ENCODE results near the gene CREB3L2. TPM values are rescaled to one million over a fixed set of nuclear protein-coding genes. Genes with fewer than 3 reads are reported as not detected.

CREB3L2 gene
- total RNA-seq, 4 donors from 2014 or later = 33.1 to 59.1 (median 43.3) TPM

GRCh38 chr7:137847568-137848050 is 154.3 kb downstream of the CREB3L2 start:
- peaks cover 0 to 17% (median 7%) of the 10 kb centered on the region in 3 donors for H3K4me1 ChIP-seq
- peaks cover 46% of the 10 kb centered on the region for H3K27me3 ChIP-seq
- H3K27ac ChIP-seq = no peak overlapping the region
- H3K9me3 ChIP-seq = no peaks in the 10 kb centered on the region
- no peak for ATAC-seq
- H3K4me3 ChIP-seq = peak overlapping the region in 1 of 2 donors; percentile 47
- TF ChIP-seq EP300 (IDR thresholded peaks at IDR 0.05) = no peak
- no peak for TF ChIP-seq POLR2AphosphoS5 (IDR thresholded peaks at IDR 0.05)
- no peak for TF ChIP-seq CTCF (IDR thresholded peaks at IDR 0.05)
- TF ChIP-seq POLR2A (IDR thresholded peaks at IDR 0.05) = no peak
- 27 to 44% methylated on average over 11 to 17 of the region's 18 CpGs for WGBS, 2 donors (ENCODE audit: low coverage in 1 of 2)
- peaks cover 0 to 6% of the 10 kb centered on the region in 2 donors for H3K36me3 ChIP-seq

GRCh38 chr7:137846827-137847567 is 154.9 kb downstream of the CREB3L2 start, which contains the start of gene DGKI:
Gene DGKI, minus strand, starts transcription at chr7:137846974.
- peaks cover 0 to 17% (median 7%) of the 10 kb centered on the region in 3 donors for H3K4me1 ChIP-seq
- H3K9me3 ChIP-seq = no peaks in the 10 kb centered on the region
- WGBS, 2 donors (ENCODE audit: low coverage in 1 of 2) = 0% methylated on average over 3 of the region's 66 CpGs; no CpG with 5 or more reads in 1 of the 2 donors
- no peak for TF ChIP-seq POLR2AphosphoS5 (IDR thresholded peaks at IDR 0.05)
- no peak for TF ChIP-seq CTCF (IDR thresholded peaks at IDR 0.05)
- no peak for TF ChIP-seq EP300 (IDR thresholded peaks at IDR 0.05)
- TF ChIP-seq POLR2A (IDR thresholded peaks at IDR 0.05) = no peak
- peak within 1 kb of the TSS; percentile 15 to 47 for H3K4me3 ChIP-seq
- H3K27ac ChIP-seq = peak within 1 kb of the TSS in 1 of 4 donors; percentile 28
- H3K27me3 ChIP-seq = peaks cover 46% of the 10 kb centered on the region
- ATAC-seq = peak; percentile 66
- peaks cover 0 to 6% of the 10 kb centered on the region in 2 donors for H3K36me3 ChIP-seq

GRCh38 chr7:137846549-137846826 is 155.4 kb downstream of the CREB3L2 start:
- no peak for TF ChIP-seq POLR2A (IDR thresholded peaks at IDR 0.05)
- TF ChIP-seq CTCF (IDR thresholded peaks at IDR 0.05) = no peak
- TF ChIP-seq POLR2AphosphoS5 (IDR thresholded peaks at IDR 0.05) = no peak
- no peak for TF ChIP-seq EP300 (IDR thresholded peaks at IDR 0.05)
- WGBS, 2 donors (ENCODE audit: low coverage in 1 of 2) = no CpG with 5 or more reads among the region's 47 CpGs
- H3K9me3 ChIP-seq = no peaks in the 10 kb centered on the region
- peaks cover 49% of the 10 kb centered on the region for H3K27me3 ChIP-seq
- H3K36me3 ChIP-seq = peaks cover 0 to 2% of the 10 kb centered on the region in 2 donors
- H3K4me3 ChIP-seq = peak overlapping the region in 1 of 2 donors; percentile 47
- H3K27ac ChIP-seq = no peak overlapping the region
- no peak for ATAC-seq
- H3K4me1 ChIP-seq = peaks cover 0 to 17% (median 7%) of the 10 kb centered on the region in 3 donors

GRCh38 chr7:137844677-137845425 is 157.0 kb downstream of the CREB3L2 start:
- Histone ChIP-seq H3K27ac (no peak overlapping the region), H3K36me3 (no peaks in the 10 kb centered on the region), H3K27me3 (peaks cover 49% of the 10 kb centered on the region), H3K4me3 (no peak overlapping the region), H3K9me3 (no peaks in the 10 kb centered on the region), H3K4me1 (peaks cover 0 to 17% (median 7%) of the 10 kb centered on the region in 3 donors)
- TF ChIP-seq EP300 (IDR thresholded peaks at IDR 0.05) (no peak), POLR2A (IDR thresholded peaks at IDR 0.05) (no peak), POLR2AphosphoS5 (IDR thresholded peaks at IDR 0.05) (no peak), CTCF (IDR thresholded peaks at IDR 0.05) (no peak)
- WGBS, 2 donors (ENCODE audit: low coverage in 1 of 2) = 87 to 100% methylated on average over 3 to 8 of the region's 8 CpGs
- no peak for ATAC-seq
